PC-3 (cell line): ENCODE data around the gene LDLR. TPM values are rescaled to one million over a fixed set of nuclear protein-coding genes. Genes with fewer than 3 reads are reported as not detected.

Experiments
- ATAC-seq: fragments of 200-7000 bp; cut with Tn5 transposase; 2 replicates; pipeline ENCODE4 v1.9.1; 2020; ENCODE audit warnings: mild to moderate bottlenecking, moderate library complexity
- BruUV-seq: library from RNA; stranded (reverse); fragments of 400-500 nt; replicated peaks from 2 replicates; lab custom pipeline; 2021; lab: Mats Ljungman, UMichigan
- CTCF ChIA-PET: fragments of 300-600 bp; sonication (Branson Sonifier 250); formaldehyde crosslinking; loops from one replicate; lab custom pipeline; 2022; ENCODE audit warnings: antibody characterized with exemption; lab: Charles Lee
- POLR2A ChIA-PET: fragments of 300-600 bp; sonication (Branson Sonifier 250); formaldehyde crosslinking; loops from one replicate; lab custom pipeline; 2022; ENCODE audit warnings: antibody characterized with exemption; ENCODE audit not compliant: unreplicated experiment; lab: Charles Lee
- DNase-seq: peaks from one replicate; pipeline ENCODE4 v3.0.0-alpha.2; 2015
- H2AFZ ChIP-seq: fragments of 300-600 bp; sonication (generic); 2 replicates; pipeline ENCODE4 v1.6.0; 2016; ENCODE audit warnings: antibody characterized with exemption, low read length
- H3F3A ChIP-seq: fragments of 300-600 bp; sonication (generic); one replicate; pipeline ENCODE4 v1.6.0; 2017; ENCODE audit warnings: antibody characterized with exemption, low read length, control low read depth, mild to moderate bottlenecking; ENCODE audit not compliant: unreplicated experiment
- H3K27ac ChIP-seq: fragments of 300-600 bp; sonication (generic); 2 replicates; pipeline ENCODE4 v1.5.1; 2016; ENCODE audit warnings: mild to moderate bottlenecking, low read length
- H3K27me3 ChIP-seq: fragments of 300-600 bp; sonication (generic); 2 replicates; pipeline ENCODE4 v1.6.1; 2016; ENCODE audit warnings: low read length, mixed read lengths
- H3K36me3 ChIP-seq: fragments of 300-600 bp; sonication (generic); 2 replicates; pipeline ENCODE4 v1.6.1; 2016; ENCODE audit warnings: low read depth, mixed run types, low read length, mixed read lengths
- H3K4me1 ChIP-seq: fragments of 300-600 bp; sonication (generic); 2 replicates; pipeline ENCODE4 v1.5.1; 2016; ENCODE audit warnings: low read length; ENCODE audit not compliant: insufficient read depth
- H3K4me2 ChIP-seq: fragments of 300-600 bp; sonication (generic); 2 replicates; pipeline ENCODE4 v1.6.0; 2016; ENCODE audit warnings: low read length
- H3K4me3 ChIP-seq: fragments of 300-600 bp; sonication (generic); 2 replicates; pipeline ENCODE4 v1.5.1; 2016; ENCODE audit warnings: mild to moderate bottlenecking, low read length, mixed read lengths
- H3K79me2 ChIP-seq: fragments of 300-600 bp; sonication (generic); 2 replicates; pipeline ENCODE4 v1.6.1; 2017; ENCODE audit warnings: low read length, mixed read lengths
- H3K9ac ChIP-seq: fragments of 300-600 bp; sonication (generic); 2 replicates; pipeline ENCODE4 v1.6.0; 2016; ENCODE audit warnings: mild to moderate bottlenecking, low read length
- H3K9me2 ChIP-seq: fragments of 300-600 bp; sonication (generic); replicated peaks from 2 replicates; pipeline ENCODE4 v1.6.1; 2016; ENCODE audit warnings: mixed run types, low read length, mixed read lengths
- H3K9me3 ChIP-seq: fragments of 300-600 bp; sonication (generic); 2 replicates; pipeline ENCODE4 v1.6.1; 2016; ENCODE audit warnings: low read length, mixed read lengths
- H4K20me1 ChIP-seq: fragments of 300-600 bp; sonication (generic); 2 replicates; pipeline ENCODE4 v1.6.1; 2016; ENCODE audit warnings: low read length, mixed read lengths
- EZH2 ChIP-seq: fragments of 300-600 bp; sonication (generic); IDR thresholded peaks from one replicate; pipeline ENCODE4 v1.6.1; 2017; ENCODE audit warnings: antibody characterized with exemption, mild to moderate bottlenecking, low read length; ENCODE audit not compliant: unreplicated experiment
- EZH2phosphoT487 ChIP-seq: fragments of 300-600 bp; sonication (generic); IDR thresholded peaks from 2 replicates; pipeline ENCODE4 v1.6.1; 2018; ENCODE audit warnings: mild to moderate bottlenecking, antibody characterized with exemption, low read length, borderline replicate concordance
- intact Hi-C: fragments of 100-400 bp; cut with micrococcal nuclease; formaldehyde crosslinking; loops from 2 replicates; pipeline ENCODE4 v1.9.0; 2023
- total RNA-seq: library from RNA; depleted of rRNA; stranded (reverse); fragments of >200 nt; gene quantifications from 2 replicates; pipeline ENCODE4 v1.2.3, GENCODE V29; 2014
- TF ChIP-seq, protein P1 (sequence below): fragments of 300-600 bp; sonication (generic); conservative IDR thresholded peaks from 2 replicates; pipeline ENCODE4 v1.5.1; 2017; ENCODE audit warnings: antibody characterized with exemption, low read depth, mild to moderate bottlenecking, low read length

LDLR gene
- total RNA-seq, 1 experiment from 2014 or later: 302 TPM

DNA sequence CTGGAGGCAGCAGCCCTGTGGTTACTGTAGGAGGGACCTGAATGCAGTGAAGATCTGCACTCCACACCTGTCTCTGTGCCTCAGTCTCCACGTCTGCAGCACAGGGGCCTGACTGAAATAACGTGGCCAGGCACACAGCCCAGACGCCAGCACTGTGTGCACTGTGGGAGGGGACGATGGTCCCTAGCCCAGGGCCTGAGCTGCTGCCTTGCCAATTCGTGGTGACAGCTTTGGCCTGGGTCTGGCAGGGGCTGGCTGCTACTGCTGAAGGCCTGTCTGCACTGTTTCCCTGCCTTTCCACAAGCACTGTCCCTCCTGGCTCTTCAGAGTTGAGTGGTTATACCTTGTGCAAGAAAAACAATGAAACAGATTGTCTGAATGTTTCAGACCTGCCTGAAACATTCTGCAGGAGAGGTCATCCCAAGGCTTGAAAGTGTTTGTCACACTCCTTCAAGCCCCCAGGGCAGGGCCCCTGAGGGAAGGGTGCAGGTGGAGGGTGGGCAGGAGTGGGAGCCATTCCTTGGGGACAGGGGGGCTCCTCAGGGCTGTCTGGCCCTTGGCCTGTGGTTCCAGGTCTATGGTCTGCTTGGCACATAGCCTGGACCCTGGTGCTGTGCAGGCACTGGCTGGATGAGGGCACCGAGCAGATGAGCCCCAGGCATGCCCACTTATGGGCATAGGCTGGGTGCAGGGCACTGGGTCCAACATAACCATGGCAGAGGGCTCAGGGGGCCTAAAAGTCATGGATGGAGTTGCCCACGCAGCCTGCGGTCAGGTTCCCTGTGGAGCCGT is 38.7 kb upstream of the LDLR start:
- Histone ChIP-seq H3K4me3 (no peak overlapping the region), H3K4me2 (no peak overlapping the region), H3K27me3 (no peaks in the 10 kb centered on the region), H3K27ac (no peak overlapping the region), H3F3A (no peaks in the 10 kb centered on the region), H4K20me1 (no peaks in the 10 kb centered on the region), H3K9me3 (no peaks in the 10 kb centered on the region), H3K9ac (no peak overlapping the region), H3K36me3 (peaks cover 25% of the 10 kb centered on the region), H3K9me2 (no peaks in the 10 kb centered on the region), H3K79me2 (no peaks in the 10 kb centered on the region), H2AFZ (no peak overlapping the region), H3K4me1 (no peaks in the 10 kb centered on the region)
- DNase-seq: no peak
- ChIA-PET CTCF (no interaction called here), POLR2A (no interaction called here)
- intact Hi-C loops: no loop called here
- TF ChIP-seq, protein P1, sequence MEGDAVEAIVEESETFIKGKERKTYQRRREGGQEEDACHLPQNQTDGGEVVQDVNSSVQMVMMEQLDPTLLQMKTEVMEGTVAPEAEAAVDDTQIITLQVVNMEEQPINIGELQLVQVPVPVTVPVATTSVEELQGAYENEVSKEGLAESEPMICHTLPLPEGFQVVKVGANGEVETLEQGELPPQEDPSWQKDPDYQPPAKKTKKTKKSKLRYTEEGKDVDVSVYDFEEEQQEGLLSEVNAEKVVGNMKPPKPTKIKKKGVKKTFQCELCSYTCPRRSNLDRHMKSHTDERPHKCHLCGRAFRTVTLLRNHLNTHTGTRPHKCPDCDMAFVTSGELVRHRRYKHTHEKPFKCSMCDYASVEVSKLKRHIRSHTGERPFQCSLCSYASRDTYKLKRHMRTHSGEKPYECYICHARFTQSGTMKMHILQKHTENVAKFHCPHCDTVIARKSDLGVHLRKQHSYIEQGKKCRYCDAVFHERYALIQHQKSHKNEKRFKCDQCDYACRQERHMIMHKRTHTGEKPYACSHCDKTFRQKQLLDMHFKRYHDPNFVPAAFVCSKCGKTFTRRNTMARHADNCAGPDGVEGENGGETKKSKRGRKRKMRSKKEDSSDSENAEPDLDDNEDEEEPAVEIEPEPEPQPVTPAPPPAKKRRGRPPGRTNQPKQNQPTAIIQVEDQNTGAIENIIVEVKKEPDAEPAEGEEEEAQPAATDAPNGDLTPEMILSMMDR: no peak
- TF ChIP-seq EZH2 (no peak), EZH2phosphoT487 (no peak)
- no TSS peak for BruUV-seq
- ATAC-seq: no peak

- ChIA-PET CTCF (interaction anchor here (0.7 kb wide), 1 partner anchor 18 kb away, joined by 7 read pairs; no protein-coding TSS in a partner anchor), POLR2A (no interaction called here)
- Histone ChIP-seq H3K27me3 (no peaks in the 10 kb centered on the region), H3K79me2 (no peaks in the 10 kb centered on the region), H3K36me3 (peaks cover 36% of the 10 kb centered on the region), H3K9me2 (no peaks in the 10 kb centered on the region), H3K27ac (no peak overlapping the region), H4K20me1 (no peaks in the 10 kb centered on the region), H3F3A (no peaks in the 10 kb centered on the region), H3K4me2 (no peak overlapping the region), H3K9ac (no peak overlapping the region), H3K9me3 (no peaks in the 10 kb centered on the region), H3K4me1 (no peaks in the 10 kb centered on the region), H2AFZ (no peak overlapping the region), H3K4me3 (no peak overlapping the region)
- intact Hi-C loops: no loop called here
- ATAC-seq (no peak), DNase-seq (no peak)
- BruUV-seq: no TSS peak
- TF ChIP-seq EZH2 (no peak), EZH2phosphoT487 (no peak)
- TF ChIP-seq, protein P1: no peak
Observed at GRCh38 chr19:11053817-11054195, 35.5 kb upstream of the LDLR start.

GRCh38 chr19:11054200-11054599 is 35.1 kb upstream of the LDLR start:
- ATAC-seq (no peak), DNase-seq (no peak)
- Histone ChIP-seq H3K27ac (no peak overlapping the region), H3F3A (no peaks in the 10 kb centered on the region), H3K4me3 (no peak overlapping the region), H3K9ac (no peak overlapping the region), H3K36me3 (peaks cover 35% of the 10 kb centered on the region), H2AFZ (no peak overlapping the region), H3K4me1 (no peaks in the 10 kb centered on the region), H4K20me1 (no peaks in the 10 kb centered on the region), H3K4me2 (no peak overlapping the region), H3K79me2 (no peaks in the 10 kb centered on the region), H3K9me3 (no peaks in the 10 kb centered on the region), H3K9me2 (no peaks in the 10 kb centered on the region), H3K27me3 (no peaks in the 10 kb centered on the region)
- ChIA-PET CTCF (no interaction called here), POLR2A (no interaction called here)
- BruUV-seq: no TSS peak
- TF ChIP-seq EZH2: no peak
- TF ChIP-seq EZH2phosphoT487: no peak
- TF ChIP-seq, protein P1: no peak
- intact Hi-C loops: no loop called here
